ENCODE measurements around the gene MAP3K20. TPM values are rescaled to one million over a fixed set of nuclear protein-coding genes. Genes with fewer than 3 reads are reported as not detected.
"Not testable (repeated sequence)": the region's sequence is repeated elsewhere in the genome, so short reads cannot be mapped to it uniquely, and the experiment has no call there.

MAP3K20 gene
- total and polyA plus RNA-seq, 2 donors from 2014 or later: 3.9 to 25.6 TPM

- Histone ChIP-seq H3K4me3 (ENCODE audit: low read length in 3 of 3) (no peak overlapping the region), H3K27me3 (ENCODE audit: control insufficient read depth, insufficient read depth, low read length) (no peaks in the 10 kb centered on the region), H3K9me3 (ENCODE audit: control insufficient read depth in 2 of 3, insufficient read depth in 1 of 3, low read length in 3 of 3) (no peaks in the 10 kb centered on the region), H3K36me3 (ENCODE audit: control insufficient read depth in 2 of 3, insufficient read depth in 3 of 3, low read length in 3 of 3) (no peaks in the 10 kb centered on the region), H3K27ac (ENCODE audit: low read depth in 2 of 2, low read length in 2 of 2) (no peak overlapping the region), H3K9ac (ENCODE audit: low read length in 3 of 3) (no peak overlapping the region), H3K4me1 (ENCODE audit: control insufficient read depth in 2 of 3, insufficient read depth in 2 of 3, low read depth in 1 of 3, low read length in 3 of 3) (no peaks in the 10 kb centered on the region)
- DNase-seq (no peak), FAIRE-seq (no peak)
- intact Hi-C loops (cut with DNase I): no loop called here
- no peak for TF ChIP-seq CTCF (IDR thresholded peaks at IDR 0.05; ENCODE audit: borderline replicate concordance, extremely low read depth, insufficient read depth)
Measured at GRCh38 chr2:173251225-173251624, 175.6 kb downstream of the MAP3K20 start.

GRCh38 chr2:173252581-173252980, 176.9 kb downstream of the MAP3K20 start:
- DNase-seq (no peak), FAIRE-seq (no peak)
- H3K9ac ChIP-seq (ENCODE audit: low read length in 3 of 3): no peak overlapping the region
- H3K36me3 ChIP-seq (ENCODE audit: control insufficient read depth in 2 of 3, insufficient read depth in 3 of 3, low read length in 3 of 3): no peaks in the 10 kb centered on the region
- H3K9me3 ChIP-seq (ENCODE audit: control insufficient read depth in 2 of 3, insufficient read depth in 1 of 3, low read length in 3 of 3): no peaks in the 10 kb centered on the region
- no peaks in the 10 kb centered on the region for H3K27me3 ChIP-seq (ENCODE audit: control insufficient read depth, insufficient read depth, low read length)
- no peaks in the 10 kb centered on the region for H3K4me1 ChIP-seq (ENCODE audit: control insufficient read depth in 2 of 3, insufficient read depth in 2 of 3, low read depth in 1 of 3, low read length in 3 of 3)
- H3K4me3 ChIP-seq (ENCODE audit: low read length in 3 of 3): no peak overlapping the region
- intact Hi-C loops (cut with DNase I): no loop called here
- TF ChIP-seq CTCF (IDR thresholded peaks at IDR 0.05; ENCODE audit: borderline replicate concordance, extremely low read depth, insufficient read depth): no peak
- H3K27ac ChIP-seq (ENCODE audit: low read depth in 2 of 2, low read length in 2 of 2): no peak overlapping the region

- FAIRE-seq: no peak
- Histone ChIP-seq H3K9me3 (ENCODE audit: control insufficient read depth in 2 of 3, insufficient read depth in 1 of 3, low read length in 3 of 3) (no peaks in the 10 kb centered on the region), H3K9ac (ENCODE audit: low read length in 3 of 3) (no peak overlapping the region), H3K27me3 (ENCODE audit: control insufficient read depth, insufficient read depth, low read length) (no peaks in the 10 kb centered on the region), H3K4me1 (ENCODE audit: control insufficient read depth in 2 of 3, insufficient read depth in 2 of 3, low read depth in 1 of 3, low read length in 3 of 3) (no peaks in the 10 kb centered on the region), H3K4me3 (ENCODE audit: low read length in 3 of 3) (no peak overlapping the region), H3K36me3 (ENCODE audit: control insufficient read depth in 2 of 3, insufficient read depth in 3 of 3, low read length in 3 of 3) (no peaks in the 10 kb centered on the region), H3K27ac (ENCODE audit: low read depth in 2 of 2, low read length in 2 of 2) (no peak overlapping the region)
- DNase-seq: peak in 1 of 5 donors; percentile 11
- TF ChIP-seq CTCF (IDR thresholded peaks at IDR 0.05; ENCODE audit: borderline replicate concordance, extremely low read depth, insufficient read depth): no peak
- intact Hi-C loops (cut with DNase I): no loop called here
Measured at GRCh38 chr2:173254659-173255058, 179.0 kb downstream of the MAP3K20 start.

- no peak overlapping the region for H3K4me3 ChIP-seq (ENCODE audit: low read length in 3 of 3)
- H3K4me1 ChIP-seq (ENCODE audit: control insufficient read depth in 2 of 3, insufficient read depth in 2 of 3, low read depth in 1 of 3, low read length in 3 of 3): no peaks in the 10 kb centered on the region
- intact Hi-C loops (cut with DNase I): no loop called here
- no peaks in the 10 kb centered on the region for H3K36me3 ChIP-seq (ENCODE audit: control insufficient read depth in 2 of 3, insufficient read depth in 3 of 3, low read length in 3 of 3)
- DNase-seq: no peak
- no peak for TF ChIP-seq CTCF (IDR thresholded peaks at IDR 0.05; ENCODE audit: borderline replicate concordance, extremely low read depth, insufficient read depth)
- no peak for FAIRE-seq
- no peaks in the 10 kb centered on the region for H3K27me3 ChIP-seq (ENCODE audit: control insufficient read depth, insufficient read depth, low read length)
- no peaks in the 10 kb centered on the region for H3K9me3 ChIP-seq (ENCODE audit: control insufficient read depth in 2 of 3, insufficient read depth in 1 of 3, low read length in 3 of 3)
- H3K9ac ChIP-seq (ENCODE audit: low read length in 3 of 3): no peak overlapping the region
- no peak overlapping the region for H3K27ac ChIP-seq (ENCODE audit: low read depth in 2 of 2, low read length in 2 of 2)
Measured at GRCh38 chr2:173258701-173259100, 183.1 kb downstream of the MAP3K20 start.

GRCh38 chr2:173262356-173262755, 186.7 kb downstream of the MAP3K20 start:
- not testable (repeated sequence) for H3K9me3 ChIP-seq (ENCODE audit: control insufficient read depth in 2 of 3, insufficient read depth in 1 of 3, low read length in 3 of 3); DNase-seq; FAIRE-seq

More at GRCh38 chr2:173262356-173262755, 186.7 kb downstream of the MAP3K20 start:
- H3K4me1 ChIP-seq (ENCODE audit: control insufficient read depth in 2 of 3, insufficient read depth in 2 of 3, low read depth in 1 of 3, low read length in 3 of 3); H3K27me3 ChIP-seq (ENCODE audit: control insufficient read depth, insufficient read depth, low read length); H3K27ac ChIP-seq (ENCODE audit: low read depth in 2 of 2, low read length in 2 of 2); H3K36me3 ChIP-seq (ENCODE audit: control insufficient read depth in 2 of 3, insufficient read depth in 3 of 3, low read length in 3 of 3); H3K9ac ChIP-seq (ENCODE audit: low read length in 3 of 3); intact Hi-C loops (cut with DNase I); H3K4me3 ChIP-seq (ENCODE audit: low read length in 3 of 3): not testable (repeated sequence)

All from kidney (tissue), 14 donors.